Activated CD8-positive, alpha-beta memory T cell treated with anti-CD3 and anti-CD28 coated beads for 1 hour (primary cell): ENCODE data around the gene NCOA3.

Source experiments
- DNase-seq, 2 donors: peaks; one replicate each; pipeline ENCODE4 v3.0.0-alpha.2; 2020; ENCODE audit warnings: low read depth in 1 of 2; ENCODE audit errors: extremely low read depth in 1 of 2

NCOA3 gene

GRCh38 chr20:47623206-47623605 lies 121.5 kb downstream of the NCOA3 start:
- no peak for DNase-seq

- DNase-seq = no peak
These were observed 125.9 kb downstream of the NCOA3 start for GRCh38 chr20:47627540-47627939.

GRCh38 chr20:47629907-47630306 lies 128.2 kb downstream of the NCOA3 start:
- no peak for DNase-seq

GRCh38 chr20:47631078-47631477 lies 129.4 kb downstream of the NCOA3 start:
- DNase-seq = no peak

- no peak for DNase-seq
These were observed 133.6 kb downstream of the NCOA3 start for GRCh38 chr20:47635256-47635655.

- no peak for DNase-seq
These were observed 137.2 kb downstream of the NCOA3 start for GRCh38 chr20:47638851-47639250.

GRCh38 chr20:47642118-47642517 lies 140.4 kb downstream of the NCOA3 start:
- DNase-seq = no peak

- DNase-seq = no peak
These were observed 140.9 kb downstream of the NCOA3 start for GRCh38 chr20:47642624-47643023.

- DNase-seq = no peak
These were observed 143.9 kb downstream of the NCOA3 start for GRCh38 chr20:47645632-47646031.

- no peak for DNase-seq
These were observed 146.3 kb downstream of the NCOA3 start for GRCh38 chr20:47647994-47648393.

GRCh38 chr20:47648943-47649342 lies 147.3 kb downstream of the NCOA3 start:
- no peak for DNase-seq

- no peak for DNase-seq
These were observed 150.6 kb downstream of the NCOA3 start for GRCh38 chr20:47652301-47652700.

GRCh38 chr20:47652794-47653193 lies 151.1 kb downstream of the NCOA3 start:
- DNase-seq = no peak

- DNase-seq = no peak
These were observed 152.2 kb downstream of the NCOA3 start for GRCh38 chr20:47653869-47654268.

GRCh38 chr20:47654370-47654769 lies 152.7 kb downstream of the NCOA3 start:
- no peak for DNase-seq

GRCh38 chr20:47655635-47656034 lies 153.9 kb downstream of the NCOA3 start:
- DNase-seq = no peak

GRCh38 chr20:47656318-47656717 lies 154.6 kb downstream of the NCOA3 start:
- DNase-seq = no peak

- no peak for DNase-seq
These were observed 158.4 kb downstream of the NCOA3 start for GRCh38 chr20:47659904-47660601.

GRCh38 chr20:47660602-47660905 lies 158.9 kb downstream of the NCOA3 start:
- DNase-seq = no peak

- no peak for DNase-seq
These were observed 159.5 kb downstream of the NCOA3 start for GRCh38 chr20:47660983-47661700.

GRCh38 chr20:47661714-47662113 lies 160.0 kb downstream of the NCOA3 start:
- DNase-seq = no peak

GRCh38 chr20:47662483-47663353 lies 161.0 kb downstream of the NCOA3 start:
- no peak for DNase-seq
